ENCODE results near the gene KCNJ2. TPM values are rescaled to one million over a fixed set of nuclear protein-coding genes. Genes with fewer than 3 reads are reported as not detected.

The KCNJ2 gene
- 7.7 and 15.1 TPM in 2 replicates for total RNA-seq

DNA sequence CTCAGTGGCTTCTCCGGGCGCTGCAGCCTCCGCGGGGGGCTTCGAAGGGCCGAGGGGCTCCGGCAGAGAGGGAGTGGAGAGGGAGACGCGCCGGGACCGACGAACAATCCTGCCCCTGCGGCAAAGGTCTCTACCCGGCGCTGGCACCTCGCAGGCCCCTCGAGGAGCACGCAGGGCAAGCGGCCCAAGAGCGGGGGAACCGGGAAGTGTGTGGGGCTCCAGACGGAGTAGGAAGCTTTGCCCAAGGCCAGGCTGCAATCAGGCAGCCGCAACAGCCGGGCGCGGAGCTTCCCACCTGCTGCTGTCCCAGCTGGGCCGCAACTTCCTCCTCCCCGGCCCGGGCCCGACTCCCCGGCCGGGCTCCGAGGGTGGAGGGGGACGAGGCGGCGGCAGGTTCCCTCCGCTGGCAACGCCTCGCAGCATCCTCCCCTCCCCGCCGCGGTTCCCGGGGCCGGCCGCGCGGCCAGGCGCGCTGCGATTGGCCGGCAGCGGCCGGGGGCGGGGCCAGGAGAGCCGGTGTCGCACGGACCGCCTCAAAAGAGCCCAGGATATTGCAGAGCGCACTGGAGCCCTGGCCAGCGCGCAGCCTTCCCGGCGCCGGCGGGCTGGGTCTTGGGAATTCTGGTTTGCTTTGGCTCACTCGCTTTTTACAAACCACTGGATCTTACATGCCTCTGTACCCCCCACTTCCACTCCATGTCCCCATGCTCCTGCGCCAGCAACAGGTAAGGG is at the start of gene KCNJ2:
Gene KCNJ2, plus strand, starts transcription at position 556 of the 732 bp plus-strand sequence. CDS start 5,508 bp downstream, outside the sequence.

Other genes starting within 250 kb of the KCNJ2 start
- gene KCNJ16, start 94.3 kb upstream of the KCNJ2 start, total RNA-seq, result under 0.01 TPM in 1 of 2 replicates, not detected in the other

Data from bladder microvascular endothelial cell (primary cell).